Renal cortical epithelial cell (primary cell): ENCODE results near the gene EPHA4. TPM values are rescaled to one million over a fixed set of nuclear protein-coding genes. Genes with fewer than 3 reads are reported as not detected.

ENCODE experiments used
- DNase-seq: peaks from one replicate; pipeline ENCODE4 v3.0.0-alpha.2; 2011; ENCODE audit warnings: low read depth
- total RNA-seq: library from RNA; depleted of rRNA; stranded (reverse); fragments of >200 nt; gene quantifications from 2 replicates; pipeline ENCODE4 v1.2.3, GENCODE V29; 2014

EPHA4 gene
- total RNA-seq, 1 donor from 2014 or later, result 15.8 TPM

DNA sequence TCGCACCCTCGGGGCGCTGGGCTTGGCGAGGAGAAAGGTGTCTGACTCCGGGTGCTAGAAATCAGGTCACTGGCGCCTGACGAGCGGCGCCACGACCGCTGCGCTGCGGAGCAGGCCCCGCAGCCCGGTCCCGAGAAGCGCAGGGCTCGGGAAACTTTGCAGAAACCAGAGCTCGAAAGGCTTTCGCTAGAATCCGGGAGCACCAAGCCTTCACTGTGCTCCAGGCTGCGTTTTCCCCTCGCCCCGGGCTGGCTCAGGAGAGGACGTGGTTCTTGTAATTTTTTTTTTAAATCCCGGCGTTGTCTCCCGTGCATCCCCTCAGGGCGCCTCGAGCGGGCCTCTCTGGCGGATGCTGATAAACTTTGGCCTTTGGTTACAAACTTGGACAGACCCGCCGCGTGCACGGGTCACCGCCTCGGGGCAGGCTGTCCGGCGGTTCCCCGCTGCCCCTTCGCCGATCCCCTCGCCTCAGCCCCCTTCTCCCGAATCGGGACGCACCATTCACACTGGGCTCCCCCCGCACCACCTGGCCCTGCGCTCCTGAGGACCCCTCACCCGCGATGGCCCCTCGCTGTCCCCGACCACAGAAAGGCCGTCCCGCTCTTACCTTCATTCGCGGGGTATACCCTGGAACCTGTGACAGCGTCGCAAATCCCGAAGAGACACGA, 419 bp downstream of the EPHA4 start:
- DNase-seq, result no peak

DNA sequence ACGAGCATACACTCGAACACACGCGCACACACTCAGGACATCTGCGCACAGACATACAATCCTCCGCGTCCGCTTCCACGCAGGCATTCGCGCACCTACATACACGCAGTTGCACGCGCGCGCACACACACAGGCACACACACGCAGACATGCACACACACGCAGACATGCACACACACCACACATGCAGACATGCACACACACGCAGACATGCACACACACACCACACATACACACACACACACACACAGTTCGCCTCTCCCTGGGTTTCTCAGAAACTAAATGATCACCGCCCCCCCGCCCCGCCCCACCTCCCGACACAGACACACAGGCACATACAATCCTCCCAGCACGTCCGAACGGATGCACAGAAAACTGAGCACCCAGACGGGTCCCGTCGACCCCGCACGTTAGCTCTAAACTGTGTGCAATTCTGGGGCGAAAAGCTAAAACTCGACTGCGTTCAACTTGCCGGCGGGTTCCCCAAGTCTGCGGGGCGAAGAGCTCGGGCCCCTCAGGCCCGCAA, 1.0 kb downstream of the EPHA4 start:
- DNase-seq, result no peak

DNA sequence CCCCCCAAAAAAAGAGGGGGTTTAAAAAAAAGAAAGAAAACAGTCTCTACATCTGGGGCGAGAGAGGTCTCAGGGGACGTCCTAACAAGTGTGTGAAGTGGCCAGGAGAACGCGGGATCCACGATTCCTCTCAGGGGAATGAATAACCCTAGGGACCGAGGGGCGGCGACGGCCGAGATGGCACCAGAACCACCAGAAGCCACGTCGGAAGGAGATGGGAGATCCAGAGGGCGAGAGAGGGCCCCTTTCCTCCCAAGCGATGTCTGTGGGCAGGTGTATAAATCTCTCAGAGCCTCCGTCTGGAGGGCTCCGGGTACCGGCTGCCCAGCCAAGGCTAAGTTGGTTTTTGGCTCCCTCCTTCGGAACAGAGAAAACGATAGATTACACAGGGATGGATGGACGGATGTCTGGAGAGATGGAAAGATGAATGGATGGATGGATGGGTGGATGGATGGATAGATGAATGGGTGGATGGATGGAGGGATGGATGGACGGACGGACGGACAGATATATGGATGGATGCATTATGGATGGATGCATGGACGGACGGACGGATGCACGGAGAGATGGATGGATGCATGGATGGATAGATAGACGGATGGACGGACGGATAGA, 1.7 kb downstream of the EPHA4 start:
- peak; percentile 38 for DNase-seq

DNA sequence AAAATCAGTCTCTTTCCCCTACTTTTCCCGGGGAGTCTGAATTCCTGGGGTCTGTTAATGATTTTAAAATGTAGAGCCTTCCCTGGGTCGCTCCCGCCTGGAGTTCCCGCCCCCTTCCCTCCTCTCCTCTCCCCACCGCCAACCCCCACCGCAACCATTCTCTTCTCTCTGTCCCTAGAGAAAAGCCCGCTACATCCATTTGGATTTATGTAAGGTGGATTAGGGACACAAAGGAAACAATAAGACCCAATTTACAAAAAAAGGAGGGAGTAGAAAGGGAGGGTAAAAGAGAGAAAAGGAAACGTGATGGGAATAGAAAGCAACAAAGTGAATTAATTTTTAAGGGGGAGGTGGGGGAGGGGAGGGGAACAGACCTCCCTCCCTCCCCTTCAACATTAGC, 2.2 kb downstream of the EPHA4 start:
- DNase-seq, result no peak

DNA sequence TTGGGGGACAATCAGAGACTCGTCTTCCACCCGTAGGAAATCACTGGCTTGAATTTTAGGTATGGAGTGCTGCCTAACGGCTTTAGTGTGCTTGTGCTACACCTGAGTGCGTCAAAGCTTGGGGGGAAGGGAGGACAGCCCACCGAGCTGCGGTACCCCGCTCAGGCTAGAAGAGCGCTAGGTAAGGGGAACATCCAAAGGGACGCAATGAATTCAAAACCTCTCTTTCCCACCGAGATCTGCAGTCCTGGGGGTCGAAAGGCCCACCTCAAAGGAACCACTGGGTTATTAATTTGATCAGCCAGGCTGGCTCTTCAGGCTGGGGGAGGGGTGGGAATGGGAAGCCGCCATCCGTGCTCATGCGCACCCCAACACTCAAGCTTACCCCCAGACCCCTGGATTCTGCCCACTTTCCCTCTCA, 2.7 kb downstream of the EPHA4 start:
- DNase-seq, result no peak

DNA sequence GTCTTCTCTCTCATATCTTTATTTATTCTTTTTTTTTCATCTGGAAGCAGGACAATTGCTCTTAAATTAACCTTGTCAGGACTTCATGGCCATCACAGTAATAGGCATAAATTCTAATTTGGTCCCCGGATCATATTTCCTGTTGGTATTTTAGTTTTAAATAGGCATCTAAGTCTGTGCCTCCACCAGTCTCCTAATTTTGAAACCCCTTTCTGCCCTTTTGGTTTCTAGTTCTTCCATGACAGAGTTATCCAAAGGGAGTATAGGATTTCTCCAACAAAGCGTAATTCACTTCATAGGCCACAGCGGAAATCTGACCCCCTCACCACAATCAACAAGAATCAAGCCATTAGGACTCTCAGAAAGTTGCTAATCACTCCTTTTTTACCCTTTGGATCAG, 3.8 kb downstream of the EPHA4 start:
- no peak for DNase-seq

DNA sequence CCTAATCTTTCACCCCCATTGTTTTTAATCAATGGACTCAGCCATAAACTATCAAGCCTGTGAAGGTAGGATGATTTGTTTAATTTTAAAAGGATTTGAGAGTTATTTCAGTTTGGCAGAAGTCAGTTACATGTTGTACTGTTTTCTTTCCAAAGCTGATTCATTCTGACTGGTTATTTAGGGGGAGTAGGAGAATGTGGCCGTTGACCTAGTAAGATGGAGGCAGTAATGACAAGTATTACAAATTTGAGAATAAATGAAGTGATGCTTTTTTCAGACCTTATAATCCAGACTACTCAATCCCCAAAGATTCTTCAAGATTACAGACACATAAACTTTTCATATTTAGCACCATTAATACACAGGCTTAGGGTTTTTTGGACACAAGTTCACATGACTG, 4.3 kb downstream of the EPHA4 start:
- no peak for DNase-seq

DNA sequence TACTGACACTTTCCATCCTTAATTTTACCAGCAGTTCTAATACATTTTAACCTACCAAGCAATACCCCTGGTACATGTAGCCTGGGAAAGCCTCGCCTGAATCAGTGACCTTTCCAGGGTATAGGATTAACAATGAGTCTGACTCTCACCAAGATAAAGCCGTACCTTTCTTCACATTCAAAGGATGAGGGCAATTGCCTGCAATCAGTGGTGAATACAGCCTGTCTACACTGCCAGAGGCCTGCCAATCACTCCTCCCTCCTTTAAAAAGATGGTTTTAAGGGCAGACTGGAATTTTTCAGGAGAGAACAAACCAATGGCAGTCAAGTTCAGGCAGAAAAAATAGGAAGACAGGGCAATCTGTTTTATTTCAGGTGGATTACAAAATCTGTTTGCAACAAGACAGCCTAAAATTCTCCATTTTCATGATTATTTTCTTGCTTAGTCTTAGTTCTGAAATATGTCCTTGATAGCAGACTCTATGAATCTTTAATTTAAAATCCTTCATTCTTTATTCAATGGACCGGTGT, 4.8 kb downstream of the EPHA4 start:
- DNase-seq, result no peak

DNA sequence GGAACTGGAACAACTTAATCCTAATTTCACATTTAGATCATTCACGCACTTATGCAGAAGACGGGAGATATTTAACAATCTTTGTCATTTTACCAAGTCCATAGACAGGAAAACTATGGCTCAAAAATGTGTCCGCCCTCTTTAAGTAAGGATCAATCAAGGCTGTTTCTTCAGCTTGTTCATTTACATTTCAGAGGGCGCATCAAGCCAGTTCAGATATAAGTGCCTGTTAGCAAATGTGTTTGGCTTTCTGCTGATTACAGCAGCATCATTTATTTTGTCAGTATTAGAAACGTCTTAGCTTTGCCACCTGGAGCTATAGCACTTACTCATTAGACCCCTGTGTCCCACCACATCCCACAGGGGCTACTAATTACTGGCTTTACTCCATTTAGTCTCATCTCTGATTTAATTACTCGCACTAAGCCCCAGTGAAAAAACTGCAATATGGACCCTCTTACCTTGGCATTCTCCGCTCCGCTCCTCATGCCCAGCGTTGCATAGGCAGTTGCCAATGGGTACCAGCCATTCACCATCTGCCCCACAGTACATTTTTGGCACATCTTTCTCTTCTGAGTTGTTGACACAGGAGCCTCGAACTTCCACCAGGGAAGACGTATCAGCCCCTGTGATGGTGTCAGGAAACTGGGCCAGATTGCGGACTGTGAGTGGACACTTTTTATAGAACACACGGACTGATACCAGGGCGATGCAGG, 8.7 kb downstream of the EPHA4 start:
- DNase-seq, result no peak

DNA sequence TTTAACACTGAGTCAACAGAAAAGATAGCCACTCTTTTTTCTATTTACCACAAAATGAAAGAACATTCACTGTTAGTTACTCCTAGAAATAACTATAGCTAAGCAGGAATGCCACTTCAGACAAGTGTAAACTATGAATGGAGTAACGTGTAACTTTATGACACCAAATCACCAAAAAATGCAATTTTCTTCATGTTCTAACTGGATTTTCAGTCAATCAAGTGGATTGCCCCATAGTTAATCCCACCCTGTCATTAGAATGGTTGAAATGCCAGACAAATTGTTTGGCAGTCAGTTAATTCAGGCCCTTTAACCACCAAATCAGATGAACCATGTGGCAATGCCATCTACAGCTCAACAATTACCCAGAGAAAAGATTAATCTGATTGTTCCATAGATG, 9.9 kb downstream of the EPHA4 start:
- peak; percentile 32 for DNase-seq

DNA sequence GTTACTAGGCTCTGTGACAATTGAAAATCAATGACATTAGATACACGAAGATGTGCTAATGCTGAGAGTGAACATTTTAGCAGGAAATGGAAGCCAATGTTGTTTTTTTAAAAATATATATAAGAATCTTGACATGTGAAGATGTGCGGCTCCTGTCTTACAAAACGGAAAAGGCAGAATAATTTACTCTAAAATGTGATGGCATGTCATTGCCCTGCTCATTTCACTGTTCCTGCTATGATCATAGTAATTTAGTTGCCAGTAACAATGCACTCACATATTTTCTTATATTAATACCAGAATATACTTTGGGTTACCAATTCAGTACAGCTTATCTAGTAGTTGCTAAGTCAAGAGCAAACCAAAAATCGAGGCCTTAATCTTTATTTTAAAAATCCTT, 10.3 kb downstream of the EPHA4 start:
- DNase-seq, result no peak

DNA sequence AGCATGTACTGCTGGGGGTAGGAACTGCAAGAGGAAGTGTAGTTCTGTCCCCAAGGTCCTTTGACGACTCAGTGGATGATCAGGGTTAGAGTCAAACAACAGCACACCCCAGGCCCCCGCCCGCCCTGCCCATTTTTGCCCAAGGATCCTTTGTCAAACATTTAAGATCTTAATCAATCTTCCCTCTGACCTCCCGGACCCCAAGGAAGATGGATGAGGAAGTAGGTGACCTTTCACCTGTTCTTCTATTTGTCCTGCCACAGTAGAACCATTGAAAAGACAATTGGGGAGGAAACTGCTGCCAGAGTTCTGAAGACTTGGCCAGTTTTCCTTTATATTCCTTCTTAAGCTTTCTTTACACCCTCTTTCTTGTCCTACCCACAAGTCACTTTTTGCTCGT, 12.1 kb downstream of the EPHA4 start:
- no peak for DNase-seq

DNA sequence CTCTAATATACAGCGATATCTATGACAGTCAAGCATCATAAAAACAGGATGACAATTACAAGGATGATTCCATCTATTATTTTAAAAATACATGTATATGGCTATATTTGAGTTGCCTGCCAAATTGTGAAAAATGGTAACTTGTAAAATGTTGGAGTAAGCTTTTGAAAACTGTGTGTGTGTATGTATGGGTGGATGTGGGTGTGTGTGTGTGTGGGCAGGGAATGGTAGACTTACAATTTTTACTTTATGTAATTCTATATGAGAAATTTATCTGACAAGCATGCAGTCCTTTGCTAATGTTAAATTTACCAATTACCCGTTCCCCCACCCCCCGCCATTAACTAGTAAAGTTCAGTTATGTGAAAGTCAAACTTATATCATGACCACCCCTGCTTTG, 14.0 kb downstream of the EPHA4 start:
- no peak for DNase-seq

DNA sequence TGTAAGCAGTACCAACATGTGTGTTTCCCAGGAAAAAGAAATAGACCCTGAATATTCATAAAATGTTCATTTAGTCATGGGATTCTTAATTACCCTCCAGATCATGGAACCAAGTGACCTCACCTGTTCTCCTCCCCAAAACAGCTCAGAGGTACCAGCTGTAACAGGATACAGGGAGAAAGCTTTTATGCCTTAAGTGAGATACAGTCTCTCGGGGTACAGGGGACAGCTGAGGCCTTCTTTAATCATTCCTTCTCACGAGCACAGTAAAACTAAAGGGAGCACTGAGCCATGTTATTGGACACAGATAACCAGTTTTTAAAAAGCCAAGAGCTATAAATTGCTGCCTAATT, 16.6 kb downstream of the EPHA4 start:
- DNase-seq, result no peak

DNA sequence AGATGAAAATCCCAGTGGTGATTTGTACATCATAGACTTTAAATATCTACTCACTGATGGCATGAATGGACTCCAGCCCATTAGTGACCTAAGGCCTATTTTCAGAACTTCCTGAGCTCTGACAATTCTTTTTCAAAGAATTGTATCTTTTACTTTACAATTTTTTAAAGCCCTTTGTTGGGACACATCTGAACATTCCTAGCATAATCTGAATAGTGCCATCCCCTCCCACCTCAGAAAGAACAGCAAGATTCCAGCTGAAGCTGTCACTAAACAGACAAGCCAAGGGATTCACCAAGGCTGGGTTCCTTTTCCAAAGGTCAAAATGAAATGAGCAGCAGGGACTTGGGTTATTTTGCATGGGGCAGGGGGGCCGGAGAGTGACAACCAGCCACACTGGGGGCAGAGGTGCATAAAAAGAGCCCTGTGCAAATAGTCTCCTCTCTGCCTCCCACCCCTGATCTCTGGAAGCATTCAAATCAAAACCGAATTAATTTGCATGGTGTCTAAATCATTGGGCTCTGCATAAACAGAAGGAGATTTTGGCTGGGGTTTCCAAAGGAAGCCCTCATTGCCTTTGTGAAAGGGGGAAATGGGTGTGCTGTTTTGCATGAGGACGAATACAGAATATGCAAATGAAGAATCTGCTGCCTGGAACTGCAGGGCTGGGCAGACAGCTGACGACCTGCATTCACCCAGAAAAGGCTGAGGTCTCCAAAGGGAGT, 17.2 kb downstream of the EPHA4 start:
- DNase-seq, result peak; percentile 32

DNA sequence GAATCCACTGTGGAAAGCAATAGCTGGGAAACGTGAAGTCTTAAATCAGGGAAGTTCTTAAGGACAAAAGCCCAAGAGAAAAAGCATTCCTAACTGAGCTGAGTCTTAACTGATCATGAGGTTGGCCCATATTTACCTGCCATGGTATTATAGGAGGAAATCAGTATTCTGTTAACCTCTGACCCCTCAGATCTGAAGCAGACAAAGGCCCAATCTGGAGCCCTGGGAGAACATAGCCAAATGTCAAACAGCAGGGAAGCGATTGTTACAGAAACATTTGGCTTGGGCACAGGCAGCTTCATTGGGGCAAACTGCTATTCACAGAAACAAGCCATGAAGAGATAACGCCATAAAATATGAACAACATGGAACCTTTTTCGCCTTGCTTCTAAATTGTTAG, 18.8 kb downstream of the EPHA4 start:
- DNase-seq, result no peak

DNA sequence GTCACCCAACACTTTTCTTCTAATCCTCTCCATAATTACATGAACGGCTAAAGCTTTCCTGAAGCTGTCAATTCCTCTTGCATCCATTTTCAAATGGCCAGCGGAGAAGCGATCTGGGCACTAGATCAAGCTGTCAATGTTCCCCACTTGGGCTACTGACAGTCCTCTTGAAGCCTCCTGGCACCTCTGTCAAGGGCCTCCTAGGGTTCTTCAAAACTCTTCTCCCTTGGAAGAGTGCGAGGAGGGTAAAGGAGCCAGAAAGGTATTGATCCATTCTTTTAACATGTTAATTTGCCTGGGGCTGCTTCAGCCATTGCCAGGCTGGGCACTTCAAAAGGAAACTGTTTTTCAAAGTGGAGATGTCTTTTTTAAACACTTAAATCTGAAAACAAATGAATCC, 19.8 kb downstream of the EPHA4 start:
- DNase-seq, result no peak

DNA sequence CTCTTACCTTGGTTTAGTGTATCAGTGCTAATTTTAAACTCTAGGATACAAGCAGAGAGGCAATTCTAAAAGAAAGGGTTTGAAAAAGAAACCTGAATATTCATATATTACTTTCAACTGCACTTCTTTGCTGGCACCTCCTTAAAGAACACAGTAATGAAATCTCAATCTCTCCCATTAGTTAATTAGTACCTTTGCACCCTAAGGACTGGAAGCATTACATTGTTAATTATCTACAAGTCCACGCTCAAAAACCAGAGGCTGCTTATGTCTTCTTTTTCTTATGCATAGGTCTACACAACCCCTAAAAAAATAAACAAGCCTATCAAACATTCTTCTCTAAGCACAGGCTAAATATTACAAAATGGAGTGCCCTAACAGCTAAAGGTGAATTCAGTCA, 20.2 kb downstream of the EPHA4 start:
- DNase-seq, result peak; percentile 88

DNA sequence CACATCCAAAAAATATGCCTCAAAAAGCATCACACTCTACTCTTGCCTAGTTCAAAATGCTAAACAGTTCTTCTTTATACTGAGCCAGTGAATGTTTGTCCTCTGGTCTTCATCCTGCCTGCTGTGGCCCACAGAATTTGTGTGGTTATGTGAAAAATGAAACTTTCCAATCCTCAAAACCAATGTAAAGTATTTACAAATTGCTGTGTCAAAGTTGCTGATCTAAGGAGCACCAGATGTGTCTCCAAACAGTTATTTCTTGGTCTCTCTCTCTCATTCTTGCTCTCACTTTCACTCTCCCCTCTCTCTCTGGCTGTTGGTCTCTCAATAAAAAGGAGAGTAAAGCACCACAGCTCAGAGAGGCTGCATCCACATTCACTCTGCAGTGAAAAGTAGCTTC, 23.0 kb downstream of the EPHA4 start:
- no peak for DNase-seq

DNA sequence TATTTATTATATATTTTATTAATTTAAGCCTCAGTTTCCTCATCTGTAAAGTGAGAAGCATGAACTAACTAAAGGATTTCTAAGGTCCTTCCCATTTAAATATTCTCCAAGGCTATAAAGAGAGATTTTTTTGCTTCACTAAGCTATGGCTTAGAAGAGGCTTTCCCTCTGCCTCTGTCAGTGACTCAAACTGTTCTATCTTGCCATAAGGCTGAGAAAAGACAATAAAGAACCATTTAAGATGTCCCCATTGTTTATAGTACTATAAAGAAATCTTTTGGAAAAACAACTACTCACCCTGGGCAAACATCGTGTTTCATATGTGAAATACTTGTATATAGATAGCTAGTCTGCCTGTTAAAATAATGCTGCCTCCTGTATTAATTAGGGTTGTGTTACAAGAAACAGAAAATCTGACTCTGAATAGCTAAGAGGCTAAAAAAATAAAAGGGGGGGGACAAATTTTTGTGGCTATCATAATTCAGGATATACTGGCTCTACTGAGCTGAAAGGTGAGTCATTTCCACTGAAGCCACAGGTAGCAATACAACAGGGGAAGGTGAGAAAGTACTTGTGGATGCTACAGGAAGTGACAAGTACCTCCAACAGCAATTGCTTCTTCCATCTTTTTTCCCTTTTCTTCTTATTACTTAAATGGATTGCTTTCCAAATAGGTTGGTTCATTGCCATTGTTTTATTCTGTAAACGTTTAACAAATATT, 25.4 kb downstream of the EPHA4 start:
- peak; percentile 31 for DNase-seq

DNA sequence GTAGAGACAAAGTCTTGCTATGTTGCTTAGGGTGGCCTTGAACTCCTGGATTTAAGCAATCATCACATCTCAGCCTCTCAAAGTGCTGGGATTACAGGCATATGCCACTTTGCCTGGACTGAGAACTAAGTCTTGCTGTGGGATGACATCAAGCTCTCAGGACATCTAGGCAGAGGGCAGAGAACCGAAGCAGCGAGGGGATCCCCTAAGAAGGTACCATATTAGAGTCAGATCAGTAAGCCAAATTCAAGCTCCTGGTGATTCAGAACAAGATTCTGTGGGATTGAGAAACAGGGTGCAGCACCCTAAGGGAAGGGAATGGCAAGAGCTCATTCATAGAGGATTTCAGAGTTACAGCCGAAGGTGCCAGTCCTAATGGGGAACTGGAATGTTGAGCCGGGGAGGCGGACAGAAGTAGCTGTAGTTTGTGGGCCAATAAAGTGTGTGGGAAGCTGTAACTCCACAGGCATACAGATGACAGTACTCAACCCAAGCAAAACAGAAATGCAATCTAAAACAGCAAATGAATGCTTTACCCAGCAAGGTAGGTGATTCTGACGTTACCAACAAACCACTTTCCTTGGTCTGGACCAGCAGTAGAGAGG, 30.9 kb downstream of the EPHA4 start:
- no peak for DNase-seq
